Glutamatergic neuron (in vitro differentiated cells): ENCODE measurements around the gene SMOC2. TPM values are rescaled to one million over a fixed set of nuclear protein-coding genes. Genes with fewer than 3 reads are reported as not detected.

ENCODE experiments used
- DNase-seq: peaks from one replicate; pipeline ENCODE4 v3.0.0; 2022
- H3K27ac Mint-ChIP-seq: one replicate; pipeline ENCODE4 v1.8.0; 2020; ENCODE audit warnings: mild to moderate bottlenecking, mixed read lengths, inconsistent platforms; ENCODE audit not compliant: unreplicated experiment
- H3K27me3 Mint-ChIP-seq: one replicate; pipeline ENCODE4 v1.8.0; 2020; ENCODE audit warnings: mild to moderate bottlenecking, moderate library complexity, mixed read lengths, inconsistent platforms; ENCODE audit not compliant: unreplicated experiment
- H3K36me3 Mint-ChIP-seq: one replicate; pipeline ENCODE4 v1.8.0; 2020; ENCODE audit warnings: mild to moderate bottlenecking, mixed read lengths, inconsistent platforms; ENCODE audit not compliant: unreplicated experiment
- H3K4me1 Mint-ChIP-seq: one replicate; pipeline ENCODE4 v1.8.0; 2020; ENCODE audit warnings: mild to moderate bottlenecking, low read depth, mixed read lengths, inconsistent platforms; ENCODE audit not compliant: unreplicated experiment
- H3K4me3 Mint-ChIP-seq: one replicate; pipeline ENCODE4 v1.8.0; 2020; ENCODE audit warnings: mild to moderate bottlenecking, mixed read lengths, inconsistent platforms; ENCODE audit not compliant: unreplicated experiment
- H3K9me3 Mint-ChIP-seq: one replicate; pipeline ENCODE4 v1.8.0; 2020; ENCODE audit warnings: mild to moderate bottlenecking, moderate library complexity, mixed read lengths, inconsistent platforms; ENCODE audit not compliant: unreplicated experiment
- total RNA-seq: library from RNA; stranded (reverse); fragmentation: NEBNext Ultra II Directional; extraction: Animal tissue kit (Norgen Biotek cat#: 25700); gene quantifications from one replicate; pipeline ENCODE4 v1.2.1, GENCODE V29; 2021; ENCODE audit not compliant: unreplicated experiment
- TF ChIP-seq, protein P1 (sequence below): fragments of 200-600 bp; sonication (generic); IDR thresholded peaks from one replicate; pipeline ENCODE4 v1.5.0; 2021; ENCODE audit not compliant: partially characterized antibody, unreplicated experiment

SMOC2 gene
- total RNA-seq, 1 donor from 2014 or later: 0.44 TPM

DNA sequence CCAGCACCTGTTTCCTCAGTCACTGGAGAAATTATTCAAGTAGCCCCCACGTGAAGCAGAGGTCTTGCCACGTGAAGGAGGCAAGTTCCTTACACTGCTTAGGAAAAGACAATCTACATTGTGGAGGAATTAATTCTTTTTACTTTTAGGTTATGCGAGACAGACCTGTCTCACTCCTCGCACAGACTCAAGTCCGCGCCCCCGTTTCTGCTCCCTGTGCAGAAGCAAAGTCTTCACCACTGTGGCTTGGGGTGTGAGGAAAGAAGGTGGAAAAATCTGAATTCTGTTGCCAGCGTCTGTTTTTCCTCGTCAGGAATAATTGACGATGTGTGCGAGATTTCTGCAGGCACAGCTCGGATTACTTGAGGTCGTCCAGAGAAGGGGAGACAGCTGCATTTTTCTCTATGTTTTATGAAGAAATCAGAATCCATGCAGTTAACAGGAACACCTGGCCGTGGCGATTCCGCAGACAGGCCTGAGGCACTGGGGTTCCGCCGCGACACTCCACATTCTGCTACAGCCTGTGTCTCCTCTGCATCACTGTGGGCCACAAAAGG lies 185.1 kb downstream of the SMOC2 start:
- no peak overlapping the region for H3K27ac Mint-ChIP-seq
- peaks cover 10% of the 10 kb centered on the region for H3K4me1 Mint-ChIP-seq
- no peak for DNase-seq
- peaks cover 2% of the 10 kb centered on the region for H3K27me3 Mint-ChIP-seq
- no peaks in the 10 kb centered on the region for H3K9me3 Mint-ChIP-seq
- H3K4me3 Mint-ChIP-seq: no peak overlapping the region
- TF ChIP-seq, protein P1, sequence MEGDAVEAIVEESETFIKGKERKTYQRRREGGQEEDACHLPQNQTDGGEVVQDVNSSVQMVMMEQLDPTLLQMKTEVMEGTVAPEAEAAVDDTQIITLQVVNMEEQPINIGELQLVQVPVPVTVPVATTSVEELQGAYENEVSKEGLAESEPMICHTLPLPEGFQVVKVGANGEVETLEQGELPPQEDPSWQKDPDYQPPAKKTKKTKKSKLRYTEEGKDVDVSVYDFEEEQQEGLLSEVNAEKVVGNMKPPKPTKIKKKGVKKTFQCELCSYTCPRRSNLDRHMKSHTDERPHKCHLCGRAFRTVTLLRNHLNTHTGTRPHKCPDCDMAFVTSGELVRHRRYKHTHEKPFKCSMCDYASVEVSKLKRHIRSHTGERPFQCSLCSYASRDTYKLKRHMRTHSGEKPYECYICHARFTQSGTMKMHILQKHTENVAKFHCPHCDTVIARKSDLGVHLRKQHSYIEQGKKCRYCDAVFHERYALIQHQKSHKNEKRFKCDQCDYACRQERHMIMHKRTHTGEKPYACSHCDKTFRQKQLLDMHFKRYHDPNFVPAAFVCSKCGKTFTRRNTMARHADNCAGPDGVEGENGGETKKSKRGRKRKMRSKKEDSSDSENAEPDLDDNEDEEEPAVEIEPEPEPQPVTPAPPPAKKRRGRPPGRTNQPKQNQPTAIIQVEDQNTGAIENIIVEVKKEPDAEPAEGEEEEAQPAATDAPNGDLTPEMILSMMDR: no peak
- peaks cover 8% of the 10 kb centered on the region for H3K36me3 Mint-ChIP-seq

DNA sequence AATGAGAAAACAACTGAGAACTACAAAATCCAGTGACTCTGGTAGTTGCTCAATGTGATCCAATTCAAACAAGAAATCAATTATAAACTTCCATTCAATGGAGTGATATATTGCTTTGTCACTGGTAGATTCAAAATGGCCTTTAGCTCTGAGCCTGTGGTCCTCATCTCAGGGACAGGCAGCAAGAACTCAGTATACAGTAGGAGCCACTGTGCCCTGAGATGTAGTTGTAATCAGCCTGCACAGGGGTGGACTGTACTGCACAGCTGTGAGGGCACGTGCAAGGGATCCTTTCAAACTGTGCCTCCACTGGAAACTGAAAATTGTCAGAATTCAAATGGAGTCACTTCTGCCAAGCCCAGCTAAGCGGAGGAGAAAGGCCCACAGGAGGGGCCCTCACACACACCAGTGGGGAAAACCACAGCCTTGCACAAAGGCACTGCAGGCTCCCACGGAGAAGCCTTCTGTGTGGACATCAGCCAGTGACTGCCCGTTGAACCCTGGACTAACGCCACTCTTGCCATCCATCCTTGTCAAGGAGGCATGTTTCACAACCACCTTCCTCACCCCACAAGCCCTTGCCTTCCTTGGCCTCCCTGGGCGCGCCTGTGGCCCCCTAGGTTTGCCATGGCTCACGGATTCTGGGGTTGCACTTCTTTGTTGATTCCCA lies 186.7 kb downstream of the SMOC2 start:
- Mint-ChIP-seq H3K4me1 (peaks cover 10% of the 10 kb centered on the region), H3K27ac (no peak overlapping the region), H3K36me3 (peaks cover 6% of the 10 kb centered on the region), H3K9me3 (peaks cover 2% of the 10 kb centered on the region), H3K27me3 (peaks cover 2% of the 10 kb centered on the region), H3K4me3 (no peak overlapping the region)
- no peak for DNase-seq
- TF ChIP-seq, protein P1: no peak

DNA sequence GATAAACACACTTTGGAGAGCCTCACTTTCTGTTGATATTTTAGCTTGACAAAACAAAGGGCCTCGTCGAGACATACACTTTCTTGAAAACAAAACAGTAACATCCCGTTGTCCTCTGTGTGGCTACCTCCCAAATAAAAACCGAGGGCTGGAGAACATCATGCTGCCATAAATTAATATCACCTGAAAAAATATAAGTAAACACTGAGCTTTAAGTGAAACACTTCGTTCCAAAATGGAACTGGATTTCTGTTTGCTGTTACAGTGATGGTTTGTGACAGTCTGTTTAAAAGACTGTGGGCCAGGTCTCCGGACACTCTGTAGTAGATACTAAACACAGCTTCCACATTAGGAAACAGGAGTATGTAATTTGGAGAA lies 187.2 kb downstream of the SMOC2 start:
- H3K27me3 Mint-ChIP-seq: peaks cover 2% of the 10 kb centered on the region
- H3K9me3 Mint-ChIP-seq: peaks cover 2% of the 10 kb centered on the region

DNA sequence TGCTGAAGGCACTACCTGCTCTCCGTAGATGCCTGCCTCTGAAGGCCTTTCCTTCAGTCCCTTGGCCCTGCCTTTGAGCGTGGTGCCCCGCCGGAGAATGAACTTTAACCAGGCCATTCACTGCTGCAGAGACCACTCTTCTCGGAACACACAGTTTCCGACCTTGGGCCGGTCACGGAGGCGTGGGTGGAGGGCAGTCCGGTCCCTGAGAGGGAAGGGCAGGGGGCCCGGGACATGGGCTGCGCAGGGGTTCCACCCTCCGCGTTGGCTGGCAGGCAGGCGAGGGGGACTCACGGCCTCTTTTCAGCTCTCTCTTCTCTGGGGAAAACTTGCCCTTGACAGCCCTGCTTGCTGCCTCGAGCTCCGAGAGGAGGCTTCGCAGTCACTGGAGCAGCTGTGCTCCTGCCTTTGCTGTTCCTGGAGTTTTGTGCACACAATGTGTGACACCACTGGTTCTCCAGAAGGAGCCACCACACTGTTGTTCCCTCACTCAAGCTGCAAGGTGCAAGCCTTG lies 187.8 kb downstream of the SMOC2 start:
- Mint-ChIP-seq H3K4me1 (peaks cover 10% of the 10 kb centered on the region), H3K4me3 (no peak overlapping the region), H3K27me3 (peaks cover 2% of the 10 kb centered on the region), H3K36me3 (peaks cover 6% of the 10 kb centered on the region), H3K9me3 (peaks cover 6% of the 10 kb centered on the region), H3K27ac (no peak overlapping the region)
- TF ChIP-seq, protein P1: no peak
- DNase-seq: no peak

More for the DNA sequence above, 187.2 kb downstream of the SMOC2 start:
- Mint-ChIP-seq H3K27ac (no peak overlapping the region), H3K36me3 (peaks cover 6% of the 10 kb centered on the region), H3K4me3 (no peak overlapping the region), H3K4me1 (peaks cover 10% of the 10 kb centered on the region)
- TF ChIP-seq, protein P1: no peak
- DNase-seq: no peak

DNA sequence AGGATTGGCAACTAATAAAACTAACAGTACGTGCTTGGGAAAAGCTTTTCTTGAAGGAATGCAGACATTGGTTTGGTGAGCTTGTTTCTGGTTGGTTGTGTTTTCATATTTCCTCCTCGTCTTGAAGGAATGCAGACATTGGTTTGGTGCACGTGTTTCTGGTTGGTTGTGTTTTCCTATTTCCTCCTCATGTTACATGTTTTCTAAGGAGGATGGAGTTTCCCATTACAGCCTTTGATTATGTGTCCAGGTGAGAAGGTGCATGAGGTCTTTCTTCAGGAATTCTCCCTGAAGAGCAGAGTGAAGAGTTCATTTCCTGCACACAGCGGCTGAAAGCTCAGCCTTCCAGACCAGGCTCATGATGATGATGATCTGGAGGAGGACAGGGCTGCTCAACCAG lies 190.6 kb downstream of the SMOC2 start:
- Mint-ChIP-seq H3K36me3 (peaks cover 6% of the 10 kb centered on the region), H3K4me3 (no peak overlapping the region), H3K9me3 (peaks cover 6% of the 10 kb centered on the region), H3K27me3 (no peaks in the 10 kb centered on the region), H3K4me1 (peaks cover 4% of the 10 kb centered on the region), H3K27ac (no peak overlapping the region)
- TF ChIP-seq, protein P1: no peak
- no peak for DNase-seq
